ENCODE measurements around the gene INPP4B. TPM values are rescaled to one million over a fixed set of nuclear protein-coding genes. Genes with fewer than 3 reads are reported as not detected.
A peak's percentile ranks its signal among the peaks of the same experiment; 100 is the strongest.

Gene INPP4B
- total RNA-seq, 1 donor from 2014 or later: 10.9 TPM

- no peaks in the 10 kb centered on the region for H3K27me3 ChIP-seq (ENCODE audit: control insufficient read depth, insufficient read depth, low read length)
These were observed 12.3 kb upstream of the INPP4B start for GRCh38 chr4:142858446-142858845.

GRCh38 chr4:142856576-142856975, 10.5 kb upstream of the INPP4B start:
- no peak for DNase-seq (ENCODE audit: low read depth)
- Histone ChIP-seq H3K27me3 (ENCODE audit: control insufficient read depth, insufficient read depth, low read length) (no peaks in the 10 kb centered on the region), H3K4me3 (ENCODE audit: low read depth, low read length) (no peak overlapping the region), H3K36me3 (ENCODE audit: control insufficient read depth, insufficient read depth, low read length) (no peaks in the 10 kb centered on the region)
- no peak for TF ChIP-seq CTCF (IDR thresholded peaks at IDR 0.05; ENCODE audit: insufficient read depth, low read length, poor library complexity, severe bottlenecking)

More at GRCh38 chr4:142858446-142858845, 12.3 kb upstream of the INPP4B start:
- no peaks in the 10 kb centered on the region for H3K36me3 ChIP-seq (ENCODE audit: control insufficient read depth, insufficient read depth, low read length)
- no peak for TF ChIP-seq CTCF (IDR thresholded peaks at IDR 0.05; ENCODE audit: insufficient read depth, low read length, poor library complexity, severe bottlenecking)
- DNase-seq (ENCODE audit: low read depth): no peak
- H3K4me3 ChIP-seq (ENCODE audit: low read depth, low read length): no peak overlapping the region

GRCh38 chr4:142850478-142850877, 4.4 kb upstream of the INPP4B start:
- Histone ChIP-seq H3K4me3 (ENCODE audit: low read depth, low read length) (no peak overlapping the region), H3K36me3 (ENCODE audit: control insufficient read depth, insufficient read depth, low read length) (no peaks in the 10 kb centered on the region), H3K27me3 (ENCODE audit: control insufficient read depth, insufficient read depth, low read length) (peaks cover 13% of the 10 kb centered on the region)
- DNase-seq (ENCODE audit: low read depth): no peak
- peak; percentile 37 for TF ChIP-seq CTCF (IDR thresholded peaks at IDR 0.05; ENCODE audit: insufficient read depth, low read length, poor library complexity, severe bottlenecking)

GRCh38 chr4:142846729-142847596, 862 bp upstream of the INPP4B start:
- peaks cover 18% of the 10 kb centered on the region for H3K27me3 ChIP-seq (ENCODE audit: control insufficient read depth, insufficient read depth, low read length)
- no peaks in the 10 kb centered on the region for H3K36me3 ChIP-seq (ENCODE audit: control insufficient read depth, insufficient read depth, low read length)
- no peak for DNase-seq (ENCODE audit: low read depth)
- peak overlapping the region; percentile 69 for H3K4me3 ChIP-seq (ENCODE audit: low read depth, low read length)
- TF ChIP-seq CTCF (IDR thresholded peaks at IDR 0.05; ENCODE audit: insufficient read depth, low read length, poor library complexity, severe bottlenecking): peak; percentile 67

GRCh38 chr4:142845293-142846107, 601 bp downstream of the INPP4B start:
- Histone ChIP-seq H3K27me3 (ENCODE audit: control insufficient read depth, insufficient read depth, low read length) (peaks cover 18% of the 10 kb centered on the region), H3K36me3 (ENCODE audit: control insufficient read depth, insufficient read depth, low read length) (no peaks in the 10 kb centered on the region), H3K4me3 (ENCODE audit: low read depth, low read length) (peak overlapping the region; percentile 69)
- DNase-seq (ENCODE audit: low read depth): no peak
- no peak for TF ChIP-seq CTCF (IDR thresholded peaks at IDR 0.05; ENCODE audit: insufficient read depth, low read length, poor library complexity, severe bottlenecking)
